Midbrain (tissue), 1 donor: Measurements from ENCODE around the gene MT1X.
A peak's percentile ranks its signal among the peaks of the same experiment; 100 is the strongest.

Source experiments
- DNase-seq: peaks from one replicate; lab custom pipeline; 2025; lab: John Stamatoyannopoulos, UW

Gene MT1X

DNA sequence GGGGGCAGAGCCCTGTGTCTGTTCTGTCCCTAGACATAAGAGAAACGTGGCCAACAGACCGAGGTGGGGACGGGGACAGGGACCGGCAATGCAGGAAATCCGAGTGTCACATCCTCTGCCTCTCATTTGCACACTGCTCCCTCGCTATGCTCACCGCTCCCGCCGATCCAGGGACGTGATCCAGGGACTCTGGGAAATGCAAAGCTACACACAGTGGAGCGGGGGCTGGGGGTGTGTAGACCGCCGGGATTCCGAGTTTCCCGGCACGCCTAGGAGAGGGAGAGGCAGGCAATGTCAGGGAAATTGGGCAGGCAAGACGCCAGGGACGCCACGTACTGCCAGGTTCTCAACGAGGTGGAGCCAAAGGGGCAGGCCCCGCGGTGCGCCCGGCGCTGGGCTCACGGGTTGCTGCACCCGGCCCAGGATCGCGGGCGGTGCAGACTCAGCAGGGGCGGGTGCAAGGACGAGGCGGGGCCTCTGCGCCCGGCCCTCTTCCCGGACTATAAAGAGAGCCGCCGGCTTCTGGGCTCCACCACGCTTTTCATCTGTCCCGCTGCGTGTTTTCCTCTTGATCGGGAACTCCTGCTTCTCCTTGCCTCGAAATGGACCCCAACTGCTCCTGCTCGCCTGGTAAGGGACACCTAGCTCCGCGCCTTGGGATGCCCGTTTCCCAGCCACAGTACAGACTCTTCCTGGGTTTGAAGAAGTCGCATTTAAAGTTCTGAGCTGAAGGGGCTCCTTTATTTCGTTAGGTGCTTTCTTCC, at the start of gene MT1X:
Gene MT1X, plus strand, starts transcription at position 532 of the 764 bp plus-strand sequence. Its CDS starts 71 bp downstream, at position 603.
- peak; percentile 89 for DNase-seq

DNA sequence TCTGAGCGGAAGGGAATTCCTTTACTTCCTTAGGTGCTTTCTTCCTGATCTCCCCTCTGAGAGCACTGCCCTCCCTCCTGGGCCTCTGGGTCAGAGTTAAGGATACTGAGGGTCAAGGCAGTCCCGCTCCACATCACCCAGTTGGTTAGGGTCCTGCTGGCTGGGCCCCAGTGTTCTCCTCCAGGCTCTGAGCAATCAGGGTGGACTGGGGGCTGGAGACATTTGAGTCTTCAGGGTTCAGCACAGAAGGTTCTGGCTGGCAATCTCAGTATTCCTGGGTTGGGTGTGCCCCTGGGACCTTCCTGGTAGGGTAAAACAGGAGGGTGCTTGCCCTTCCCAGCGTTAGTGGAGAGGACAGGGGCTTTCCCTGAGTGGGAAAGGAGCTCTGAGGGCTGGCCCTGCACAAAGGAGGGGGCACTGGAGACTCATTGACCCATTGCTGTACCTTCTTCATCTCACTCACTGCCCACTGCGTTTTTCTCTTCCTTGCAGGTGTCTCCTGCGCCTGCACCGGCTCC, 49.4 kb upstream of the MT1X start:
- DNase-seq, result no peak

DNA sequence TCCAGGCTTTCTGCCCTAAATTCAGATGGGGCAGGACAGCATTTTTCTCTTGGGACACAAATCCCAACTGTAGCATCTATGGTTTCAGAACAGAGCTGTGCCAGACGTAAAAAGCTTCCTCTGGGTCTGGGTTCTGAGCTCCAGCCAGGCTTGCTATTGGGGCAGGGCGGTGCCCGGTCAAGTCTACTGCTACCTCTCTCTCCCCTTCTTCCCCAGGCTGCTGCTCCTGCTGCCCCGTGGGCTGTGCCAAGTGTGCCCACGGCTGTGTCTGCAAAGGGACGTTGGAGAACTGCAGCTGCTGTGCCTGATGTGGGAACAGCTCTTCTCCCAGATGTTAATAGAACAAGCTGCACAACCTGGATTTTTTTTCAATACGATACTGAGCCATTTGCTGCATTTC, 48.7 kb upstream of the MT1X start:
- no peak for DNase-seq

DNA sequence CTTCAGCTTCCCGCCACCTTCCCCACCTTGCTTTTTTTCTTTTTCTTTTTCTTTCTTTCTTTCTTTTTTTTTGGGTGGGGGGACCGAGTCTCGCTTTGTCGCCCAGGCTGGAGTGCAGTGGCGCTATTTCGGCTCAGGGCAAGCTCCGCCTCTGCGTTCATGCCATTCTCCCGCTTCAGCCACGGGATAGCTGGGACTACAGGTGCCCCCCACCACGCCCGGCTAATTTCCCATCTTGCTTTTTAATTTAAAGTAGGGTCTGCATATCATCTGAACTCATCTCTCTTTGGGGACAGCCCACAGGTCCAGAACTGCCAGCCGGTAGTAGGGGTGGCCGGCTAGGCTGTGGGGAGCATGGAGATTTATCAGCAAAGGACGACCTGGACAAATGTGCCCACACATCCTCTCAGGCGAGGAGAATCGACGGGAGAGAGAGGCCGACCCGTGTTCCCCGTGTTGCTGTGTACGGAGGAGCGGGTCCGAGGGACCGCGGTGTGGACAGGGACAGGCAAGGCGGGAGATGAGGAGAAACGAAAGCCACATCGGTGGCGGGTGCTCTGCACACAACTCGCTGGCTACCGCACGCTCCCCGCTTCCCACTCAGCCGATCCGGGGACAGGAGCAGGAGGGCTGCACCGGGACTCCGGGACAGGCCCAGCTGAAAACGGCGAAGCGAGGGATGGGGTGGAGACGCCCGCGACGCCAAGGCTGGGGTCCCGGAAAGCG, 47.4 kb upstream of the MT1X start:
- no peak for DNase-seq

DNA sequence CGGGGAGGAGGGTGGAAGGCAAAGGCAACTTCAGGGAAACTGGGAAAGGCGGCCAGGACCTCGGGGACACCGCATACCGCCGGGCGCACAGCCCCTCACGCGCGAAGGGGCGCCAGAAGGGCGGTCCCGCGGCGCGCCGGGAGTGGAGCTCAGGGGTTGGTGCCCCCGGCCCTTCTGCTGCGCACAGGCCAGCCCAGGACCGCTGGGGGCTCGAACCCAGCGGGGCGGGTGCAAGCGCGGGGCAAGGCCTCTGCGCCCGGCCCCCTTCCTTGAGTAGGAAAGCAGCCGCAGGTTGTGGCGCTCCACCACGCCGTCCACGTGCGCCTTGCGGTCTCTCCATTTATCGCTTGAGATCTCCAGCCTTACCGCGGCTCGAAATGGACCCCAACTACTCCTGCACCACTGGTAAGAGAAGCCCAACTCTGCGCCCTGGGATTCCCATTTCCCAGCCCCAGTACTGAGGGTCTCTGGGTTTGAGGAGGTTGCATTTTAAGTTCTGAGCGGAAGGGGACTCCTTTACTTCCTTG, 46.8 kb upstream of the MT1X start:
- no peak for DNase-seq

DNA sequence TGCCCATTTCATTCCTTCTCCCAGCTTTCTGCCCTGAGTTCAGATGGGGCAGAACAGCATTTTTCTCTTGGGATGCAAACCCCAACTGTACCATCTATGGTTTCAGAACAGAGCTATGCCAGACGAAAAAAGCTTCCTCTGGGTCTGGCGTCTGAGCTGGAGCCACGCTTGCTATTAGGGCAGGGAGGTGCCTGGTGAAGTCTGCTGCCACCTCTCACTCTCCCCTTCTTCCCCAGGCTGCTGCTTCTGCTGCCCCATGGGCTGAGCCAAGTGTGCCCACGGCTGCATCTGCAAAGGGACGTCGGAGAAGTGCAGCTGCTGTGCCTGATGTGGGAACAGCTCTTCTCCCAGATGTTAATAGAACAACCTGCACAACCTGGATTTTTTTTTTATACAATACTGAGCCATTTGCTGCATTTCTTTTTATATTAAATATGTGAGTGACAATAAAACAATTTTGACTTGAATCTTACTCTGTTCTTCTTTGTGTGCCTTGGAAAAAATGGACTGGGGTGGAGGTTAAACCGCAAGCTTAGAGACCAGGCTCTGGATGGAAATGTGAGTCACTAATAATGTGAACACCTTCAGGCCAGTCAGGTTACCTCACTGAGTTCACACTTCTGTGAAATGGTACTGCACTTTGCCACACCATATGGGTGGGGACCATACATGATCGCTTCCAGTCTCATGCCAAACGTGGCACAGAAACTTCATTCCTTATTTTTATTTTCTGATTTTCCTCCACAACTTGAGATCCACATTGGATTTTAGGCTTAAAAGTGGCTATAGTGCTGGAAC, 45.5 kb upstream of the MT1X start:
- no peak for DNase-seq

DNA sequence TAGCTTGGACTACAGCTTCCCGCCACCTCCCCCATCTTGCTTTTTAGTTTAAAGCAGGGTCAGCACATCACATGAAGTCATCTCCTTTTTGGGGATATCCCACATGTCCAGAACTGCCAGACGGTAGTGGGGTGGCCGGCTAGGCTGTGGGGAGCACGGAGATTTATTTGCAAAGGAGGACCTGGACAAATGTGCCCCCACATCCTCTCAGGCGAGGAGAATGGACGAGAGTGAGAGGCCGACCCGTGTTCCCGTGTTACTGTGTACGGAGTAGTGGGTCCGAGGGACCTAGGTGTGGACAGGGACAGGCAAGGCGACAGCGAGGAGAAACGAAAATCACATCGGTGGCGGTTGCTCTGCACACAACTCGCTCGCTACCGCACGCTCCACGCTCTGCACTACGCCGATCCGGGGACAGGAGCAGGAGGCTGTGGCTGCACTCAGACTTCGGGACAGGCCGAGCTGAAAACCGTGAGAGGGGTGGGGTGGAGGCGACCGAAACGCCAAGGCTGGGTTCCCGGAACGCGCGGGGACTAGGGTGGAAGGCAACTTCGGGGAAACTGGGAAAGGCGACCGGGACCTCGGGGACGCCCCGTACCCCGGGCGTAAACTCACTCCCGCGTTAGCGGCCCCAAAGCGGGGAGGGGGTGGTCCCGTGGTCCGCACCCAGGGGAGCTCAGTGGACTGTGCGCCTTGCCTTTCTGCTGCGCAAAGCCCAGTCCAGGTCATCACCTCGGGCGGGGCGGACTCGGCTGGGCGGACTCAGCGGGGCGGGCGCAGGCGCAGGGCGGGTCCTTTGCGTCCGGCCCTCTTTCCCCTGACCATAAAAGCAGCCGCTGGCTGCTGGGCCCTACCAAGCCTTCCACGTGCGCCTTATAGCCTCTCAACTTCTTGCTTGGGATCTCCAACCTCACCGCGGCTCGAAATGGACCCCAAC, 44.2 kb upstream of the MT1X start, which contains the start of gene MT1A:
Gene MT1A, plus strand, starts transcription at position 853 of the 937 bp plus-strand sequence. Its CDS starts 73 bp downstream, at position 926.
- DNase-seq, result peak; percentile 44

DNA sequence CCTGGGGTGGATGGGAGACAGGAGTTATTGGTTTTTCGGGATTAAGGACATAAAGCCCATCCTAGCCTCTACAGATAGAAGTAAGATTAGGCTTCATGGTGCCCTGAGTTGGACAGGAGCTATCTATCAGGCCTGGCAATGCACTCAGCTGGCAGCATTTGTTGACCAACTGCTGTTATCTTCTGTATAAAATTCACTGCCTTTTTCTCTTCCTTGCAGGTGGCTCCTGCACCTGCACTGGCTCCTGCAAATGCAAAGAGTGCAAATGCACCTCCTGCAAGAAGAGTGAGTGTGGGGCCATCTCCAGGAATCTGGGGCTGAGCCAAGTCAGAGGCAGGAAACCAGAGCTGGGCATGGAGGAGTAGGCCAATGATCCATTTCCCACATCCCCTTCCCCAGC, 43.2 kb upstream of the MT1X start:
- no peak for DNase-seq

DNA sequence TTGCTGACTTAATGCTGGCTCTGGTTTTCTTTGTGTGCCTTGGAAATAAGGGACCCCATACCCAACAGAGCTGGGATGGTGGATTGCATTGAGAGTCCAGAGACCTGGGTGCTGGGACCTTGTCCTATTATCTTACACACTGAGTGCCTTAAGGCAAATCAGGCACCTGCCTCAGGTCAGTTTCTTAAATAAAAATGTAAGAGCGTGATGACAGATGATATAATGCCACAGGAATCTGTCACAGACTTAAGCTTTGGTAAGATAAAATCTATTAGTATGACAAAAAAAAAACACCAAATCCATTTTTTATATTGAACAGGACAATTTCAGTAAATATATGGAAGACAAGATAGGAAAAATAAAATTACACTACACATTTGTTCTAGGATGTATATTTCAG, 42.2 kb upstream of the MT1X start:
- DNase-seq, result no peak

DNA sequence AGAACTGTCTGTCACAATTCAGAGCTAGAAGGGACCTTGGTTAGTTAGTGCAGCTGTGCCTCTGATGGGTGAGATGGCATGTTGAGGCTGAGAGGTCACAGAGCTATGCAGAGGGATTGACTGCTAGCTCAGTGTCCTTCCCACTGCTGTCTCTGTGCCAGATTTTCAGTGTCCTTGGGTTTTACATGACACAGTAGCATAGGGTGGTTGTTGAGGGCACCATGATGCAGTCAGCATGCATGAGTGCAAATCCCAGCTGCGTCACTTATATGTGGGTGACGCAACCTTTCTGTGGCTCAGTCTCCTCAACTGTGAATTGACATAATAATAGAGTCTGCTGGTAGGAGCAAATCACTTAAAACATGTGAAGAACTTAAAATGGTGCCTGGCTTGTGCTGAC, 41.1 kb upstream of the MT1X start:
- no peak for DNase-seq

DNA sequence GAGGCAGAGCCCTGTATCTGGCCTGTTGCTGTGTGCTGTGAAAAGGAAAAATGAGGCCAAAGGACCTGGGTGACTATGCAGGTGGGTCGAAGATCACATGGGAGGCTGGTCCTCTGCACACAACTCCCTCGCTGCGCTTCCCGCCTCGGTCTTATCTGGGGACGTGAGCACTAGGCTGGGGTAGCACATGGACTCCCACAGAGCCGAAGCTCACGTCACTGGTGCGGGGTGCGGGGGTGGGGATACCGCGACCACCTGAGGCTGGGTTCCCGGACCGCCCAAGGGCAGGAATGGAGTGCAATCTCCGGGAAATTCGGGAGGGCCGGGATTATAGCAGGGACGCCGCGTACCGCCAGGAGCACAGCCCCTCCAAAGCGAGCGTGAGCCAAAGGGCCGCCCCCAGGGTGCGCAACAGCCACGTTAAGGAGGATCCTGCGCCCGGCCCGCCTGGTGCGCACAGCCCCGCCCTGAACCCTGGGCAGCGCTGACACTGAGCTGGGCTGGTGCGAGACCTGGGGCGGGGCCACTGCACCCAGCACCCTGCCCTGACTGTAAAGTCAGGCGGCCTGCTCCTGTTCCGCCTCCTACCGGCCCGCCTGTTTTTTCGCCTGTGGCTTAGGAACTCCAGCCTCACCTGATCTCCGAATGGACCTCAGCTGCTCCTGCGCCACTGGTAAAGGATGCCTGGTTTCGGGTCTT, 39.0 kb upstream of the MT1X start:
- peak; percentile 27 for DNase-seq

DNA sequence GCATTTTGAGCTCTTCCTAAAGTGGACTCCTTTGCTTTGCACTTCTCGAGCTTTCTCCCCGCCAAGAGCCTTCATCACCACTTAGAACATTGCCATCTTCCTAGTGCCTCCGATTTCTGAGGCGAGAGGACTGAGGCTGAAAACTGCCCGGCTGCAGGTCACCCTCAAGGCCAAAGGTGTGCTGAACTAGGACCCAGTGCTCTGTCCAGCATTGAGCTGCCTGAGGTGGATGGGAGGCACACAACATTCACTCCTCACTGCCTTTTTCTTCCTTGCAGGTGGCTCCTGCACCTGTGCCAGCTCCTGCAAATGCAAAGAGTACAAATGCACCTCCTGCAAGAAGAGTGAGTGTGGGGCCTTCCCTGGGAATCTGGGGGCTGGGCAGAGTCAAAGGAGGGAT, 38.4 kb upstream of the MT1X start:
- DNase-seq, result no peak

DNA sequence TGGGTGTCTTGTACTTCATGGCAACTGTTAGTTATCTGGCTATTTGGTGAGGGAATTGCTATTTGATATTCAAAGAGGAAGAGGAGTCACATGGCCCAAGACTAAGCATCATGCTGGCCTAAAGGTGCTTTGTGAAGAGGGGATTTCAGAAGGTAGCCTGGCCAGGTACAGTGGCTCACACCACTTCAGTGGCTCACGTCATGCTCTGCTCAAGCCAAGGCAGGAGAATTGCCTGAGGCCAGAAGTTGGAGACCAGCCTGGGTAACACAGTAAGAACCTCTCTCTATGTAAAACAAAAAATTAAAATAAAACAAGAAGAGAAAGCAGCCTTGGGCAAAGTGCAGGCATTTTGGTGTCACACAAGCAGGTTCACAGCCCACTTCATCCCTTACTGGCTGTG, 37.0 kb upstream of the MT1X start:
- no peak for DNase-seq

DNA sequence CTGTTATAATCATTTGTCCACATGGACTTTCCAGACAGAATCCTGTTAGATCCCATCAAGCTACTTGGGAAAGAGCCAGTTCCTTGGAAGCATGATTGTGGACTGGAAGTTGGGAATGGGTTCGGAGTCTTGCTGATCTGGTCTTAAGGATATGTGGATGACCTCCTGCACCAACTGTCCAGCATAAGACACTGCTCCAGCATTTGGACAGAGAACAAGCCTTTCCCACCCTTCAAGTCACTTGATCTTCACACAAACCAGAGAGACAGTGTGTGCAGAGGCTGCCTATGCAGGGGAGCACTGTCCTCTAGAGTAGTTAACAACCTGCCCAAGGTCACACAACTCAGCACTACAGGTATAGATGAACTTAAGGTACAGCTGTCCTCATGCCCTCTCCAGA, 36.4 kb upstream of the MT1X start:
- no peak for DNase-seq

DNA sequence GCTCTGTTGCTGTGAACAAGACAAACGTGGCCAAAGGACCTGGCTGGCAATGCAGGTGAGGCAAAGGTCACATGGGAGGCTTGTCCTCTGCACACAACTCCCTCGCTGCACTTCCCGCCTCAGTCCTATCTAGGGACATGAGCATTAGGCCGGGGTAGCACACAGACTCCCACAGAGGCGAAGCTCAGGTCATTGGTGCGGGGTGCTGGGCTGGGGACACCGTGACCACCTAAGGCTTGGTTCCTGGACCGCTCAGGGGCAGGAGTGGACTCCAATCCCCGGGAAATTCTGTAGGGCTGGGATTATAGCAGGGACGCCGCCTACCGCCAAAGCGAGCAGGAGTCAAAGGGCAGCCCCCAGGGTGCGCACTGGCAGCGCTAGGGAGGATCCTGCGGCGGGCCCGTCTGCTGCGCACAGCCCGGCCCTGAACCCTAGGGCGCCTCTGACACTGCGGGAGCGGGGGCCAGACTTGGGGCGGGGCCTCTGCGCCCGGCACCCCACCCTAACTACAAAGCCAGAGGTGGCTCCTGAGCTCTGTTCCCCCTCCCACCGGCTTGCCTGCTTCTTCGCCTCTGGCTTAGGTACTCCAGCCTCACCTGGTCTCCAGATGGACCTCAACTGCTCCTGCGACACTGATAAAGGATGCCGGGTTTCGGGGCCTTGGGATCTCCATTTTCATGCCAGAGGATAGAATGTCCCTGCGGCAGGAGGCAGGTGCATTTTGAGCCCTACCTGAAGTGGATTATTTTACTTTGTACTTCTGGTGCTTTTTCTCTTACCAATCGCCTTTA, 34.4 kb upstream of the MT1X start:
- DNase-seq, result no peak

DNA sequence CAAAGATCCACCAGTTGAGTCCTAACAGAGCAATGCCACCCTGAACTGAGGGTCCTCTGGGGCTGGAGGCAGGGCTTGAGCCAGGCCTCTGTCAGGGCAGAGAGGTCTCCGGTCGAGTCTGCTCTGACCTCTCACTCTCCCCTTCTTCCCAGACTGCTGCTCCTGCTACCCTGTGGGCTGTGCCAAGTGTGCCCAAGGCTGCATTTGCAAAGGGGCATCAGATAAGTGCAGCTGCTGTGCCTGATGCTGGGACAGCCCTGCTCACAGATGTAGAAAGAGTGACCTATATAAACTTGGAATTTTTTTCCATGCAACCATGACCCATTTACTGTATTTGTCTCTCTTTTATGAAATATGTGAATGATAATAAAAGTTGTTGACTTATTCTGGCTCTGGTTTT, 33.0 kb upstream of the MT1X start:
- no peak for DNase-seq

DNA sequence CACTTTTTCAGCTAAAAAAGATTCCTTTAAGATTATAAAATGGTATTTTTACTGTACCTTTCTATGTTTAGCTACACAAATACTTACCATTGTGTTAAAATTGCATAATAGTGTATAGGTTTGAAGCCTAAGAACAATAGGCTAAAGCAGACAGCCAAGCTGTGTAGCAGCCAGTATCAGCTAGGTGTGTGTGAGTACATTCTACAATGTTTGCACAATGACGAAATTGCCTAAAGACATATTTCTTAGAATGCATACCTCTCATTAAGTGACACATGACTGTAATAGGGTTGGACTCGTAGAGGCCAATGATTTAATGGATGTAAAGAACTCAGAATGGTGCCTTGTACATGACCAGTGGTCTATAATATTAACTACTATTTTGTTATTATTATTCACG, 32.5 kb upstream of the MT1X start:
- no peak for DNase-seq

DNA sequence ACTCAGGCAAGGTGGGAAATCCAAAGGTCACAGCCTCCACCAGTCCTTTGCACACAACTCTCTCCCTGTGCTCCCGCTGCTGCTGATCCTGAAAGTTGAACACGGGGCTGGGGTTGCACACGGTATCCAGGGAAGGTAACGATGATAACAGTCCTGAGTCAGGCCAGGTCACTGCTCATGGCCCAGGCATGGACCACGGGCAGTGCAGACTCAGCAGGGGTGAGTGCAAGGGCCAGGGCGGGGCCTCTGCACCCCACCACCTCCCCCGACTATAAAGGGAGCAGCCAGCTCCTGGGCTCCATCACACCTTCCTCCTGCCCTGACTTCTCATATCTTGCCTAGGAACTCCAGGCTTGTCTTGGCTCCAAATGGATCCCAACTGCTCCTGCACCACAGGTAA, 30.7 kb upstream of the MT1X start, which contains the start of gene MT1B:
Gene MT1B, plus strand, starts transcription at position 301 of the 400 bp plus-strand sequence. Its CDS starts 68 bp downstream, at position 369.
- no peak for DNase-seq

DNA sequence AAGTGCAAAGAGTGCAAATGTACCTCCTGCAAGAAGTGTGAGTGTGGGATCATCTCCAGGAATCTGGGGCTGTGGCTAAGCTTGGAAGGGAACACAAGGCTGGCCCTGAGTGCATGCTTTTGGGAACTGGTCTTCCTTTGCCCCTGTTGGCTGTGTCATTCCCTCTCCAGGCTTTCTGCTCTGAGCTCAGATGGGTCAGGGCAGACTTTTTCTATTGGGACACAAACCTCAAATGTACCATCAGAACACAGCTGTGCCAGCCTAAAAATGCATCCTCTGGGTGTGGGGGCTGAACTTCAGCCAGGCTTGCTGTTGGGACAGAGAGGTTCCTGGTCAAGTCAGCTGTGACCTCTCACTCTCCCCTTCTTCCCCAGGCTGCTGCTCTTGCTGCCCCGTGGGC, 29.7 kb upstream of the MT1X start:
- no peak for DNase-seq
